Vagina (tissue), 2 donors: ENCODE data around the gene SLC6A3.

Experiments
- POLR2A ChIP-seq, 2 donors: fragments of 450-650 bp; IDR thresholded peaks; one replicate each; pipeline ENCODE4 v1.6.1; 2017; ENCODE audit warnings: antibody characterized with exemption in 2 of 2, mild to moderate bottlenecking in 2 of 2, moderate library complexity in 2 of 2
- TF ChIP-seq, protein P1 (sequence below), 3 experiments: fragments of 450-650 bp in 2 of 3; fragments of 200-600 bp in 1 of 3; sonication (generic) in 1 of 3; IDR thresholded peaks; one replicate each; pipeline ENCODE4 v1.5.1; 2017 to 2019; ENCODE audit warnings: antibody characterized with exemption in 3 of 3, mild to moderate bottlenecking in 2 of 3, moderate library complexity in 2 of 3

- TF ChIP-seq POLR2A (IDR thresholded peaks at IDR 0.05) = no peak
- TF ChIP-seq, protein P1, sequence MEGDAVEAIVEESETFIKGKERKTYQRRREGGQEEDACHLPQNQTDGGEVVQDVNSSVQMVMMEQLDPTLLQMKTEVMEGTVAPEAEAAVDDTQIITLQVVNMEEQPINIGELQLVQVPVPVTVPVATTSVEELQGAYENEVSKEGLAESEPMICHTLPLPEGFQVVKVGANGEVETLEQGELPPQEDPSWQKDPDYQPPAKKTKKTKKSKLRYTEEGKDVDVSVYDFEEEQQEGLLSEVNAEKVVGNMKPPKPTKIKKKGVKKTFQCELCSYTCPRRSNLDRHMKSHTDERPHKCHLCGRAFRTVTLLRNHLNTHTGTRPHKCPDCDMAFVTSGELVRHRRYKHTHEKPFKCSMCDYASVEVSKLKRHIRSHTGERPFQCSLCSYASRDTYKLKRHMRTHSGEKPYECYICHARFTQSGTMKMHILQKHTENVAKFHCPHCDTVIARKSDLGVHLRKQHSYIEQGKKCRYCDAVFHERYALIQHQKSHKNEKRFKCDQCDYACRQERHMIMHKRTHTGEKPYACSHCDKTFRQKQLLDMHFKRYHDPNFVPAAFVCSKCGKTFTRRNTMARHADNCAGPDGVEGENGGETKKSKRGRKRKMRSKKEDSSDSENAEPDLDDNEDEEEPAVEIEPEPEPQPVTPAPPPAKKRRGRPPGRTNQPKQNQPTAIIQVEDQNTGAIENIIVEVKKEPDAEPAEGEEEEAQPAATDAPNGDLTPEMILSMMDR (IDR thresholded peaks at IDR 0.05) = no peak
Measured at GRCh38 chr5:1435369-1435768, 9.9 kb downstream of the SLC6A3 start.
